Caco-2 (cell line): Measurements from ENCODE around the gene RAB11FIP2. TPM values are rescaled to one million over a fixed set of nuclear protein-coding genes. Genes with fewer than 3 reads are reported as not detected.
A peak's percentile ranks its signal among the peaks of the same experiment; 100 is the strongest.

Experiments used
- BruUV-seq: library from RNA; stranded (reverse); fragments of 400-500 nt; replicated peaks from 2 replicates; lab custom pipeline; 2021; lab: Mats Ljungman, UMichigan
- CTCF ChIA-PET: fragments of 300-600 bp; sonication (Branson Sonifier 250); formaldehyde crosslinking; loops from one replicate; lab custom pipeline; 2022; ENCODE audit warnings: antibody characterized with exemption; lab: Charles Lee
- POLR2A ChIA-PET: fragments of 300-600 bp; sonication (Branson Sonifier 250); formaldehyde crosslinking; loops from one replicate; lab custom pipeline; 2022; ENCODE audit warnings: antibody characterized with exemption; lab: Charles Lee
- DNase-seq, 2 experiments: peaks; one replicate each; pipeline versions ENCODE4 v3.0.0 to v3.0.0-alpha.2; 2020 to 2022
- H3K27me3 ChIP-seq: replicated peaks from 2 replicates; pipeline ENCODE4 v1.6.0; 2011; ENCODE audit warnings: low read length; ENCODE audit not compliant: control insufficient read depth, insufficient read depth
- H3K36me3 ChIP-seq: 2 replicates; pipeline ENCODE4 v1.5.1; 2011; ENCODE audit warnings: low read length; ENCODE audit not compliant: control insufficient read depth, insufficient read depth
- H3K4me1 ChIP-seq: fragments of 250-450 bp; sonication (Bioruptor Pico); 2 replicates; pipeline ENCODE4 v1.5.1; 2020; ENCODE audit warnings: mild to moderate bottlenecking
- H3K4me3 ChIP-seq: 2 replicates; pipeline ENCODE4 v1.5.1; 2011; ENCODE audit warnings: low read depth, mild to moderate bottlenecking, control low read depth, low read length
- H3K9me3 ChIP-seq: fragments of 250-450 bp; sonication (Bioruptor Pico); 2 replicates; pipeline ENCODE4 v1.5.1; 2020; ENCODE audit warnings: mild to moderate bottlenecking, moderate library complexity
- H3K27ac Mint-ChIP-seq: one replicate; pipeline ENCODE4 v1.8.0; 2022; ENCODE audit warnings: mixed read lengths; ENCODE audit not compliant: unreplicated experiment
- H3K27me3 Mint-ChIP-seq: one replicate; pipeline ENCODE4 v1.8.0; 2022; ENCODE audit warnings: mixed read lengths; ENCODE audit not compliant: insufficient read depth, unreplicated experiment
- H3K36me3 Mint-ChIP-seq: one replicate; pipeline ENCODE4 v1.8.0; 2022; ENCODE audit warnings: mild to moderate bottlenecking, mixed read lengths; ENCODE audit not compliant: insufficient read depth, unreplicated experiment
- H3K4me1 Mint-ChIP-seq: one replicate; pipeline ENCODE4 v1.8.0; 2022; ENCODE audit warnings: low read depth, mixed read lengths; ENCODE audit not compliant: unreplicated experiment
- H3K4me3 Mint-ChIP-seq: one replicate; pipeline ENCODE4 v1.8.0; 2022; ENCODE audit warnings: mild to moderate bottlenecking, moderate library complexity, mixed read lengths; ENCODE audit not compliant: unreplicated experiment
- H3K9me3 Mint-ChIP-seq: one replicate; pipeline ENCODE4 v1.8.0; 2022; ENCODE audit warnings: mixed read lengths; ENCODE audit not compliant: unreplicated experiment
- CTCF ChIP-seq, 2 experiments: fragments of 200-600 bp in 1 of 2; IDR thresholded peaks; 1 replicate in 1 of 2; 2 replicates in 1 of 2; pipeline versions ENCODE4 v1.5.1 to v1.8.0; 2011 to 2022; ENCODE audit warnings: antibody characterized with exemption in 1 of 2, control low read depth in 1 of 2, inconsistent platforms in 1 of 2, low read depth in 1 of 2, low read length in 1 of 2, mild to moderate bottlenecking in 1 of 2, moderate library complexity in 1 of 2; ENCODE audit not compliant: insufficient read depth in 1 of 2, severe bottlenecking in 1 of 2, unreplicated experiment in 1 of 2
- intact Hi-C: fragments of 100-400 bp; cut with micrococcal nuclease; formaldehyde crosslinking; loops from one replicate; pipeline ENCODE4 v1.10.0; 2022; ENCODE audit not compliant: unreplicated experiment
- total RNA-seq: library from RNA; stranded (reverse); gene quantifications from 2 replicates; pipeline ENCODE4 v1.2.3, GENCODE V29; 2022

The RAB11FIP2 gene
- total RNA-seq, 1 experiment from 2014 or later, result 25.7 TPM

- H3K27me3 Mint-ChIP-seq, result no peaks in the 10 kb centered on the region
- H3K27ac Mint-ChIP-seq, result no peak overlapping the region
- POLR2A ChIA-PET, result no interaction called here
- intact Hi-C loops, result no loop called here
- Histone ChIP-seq H3K9me3 (no peaks in the 10 kb centered on the region), H3K36me3 (no peaks in the 10 kb centered on the region), H3K27me3 (no peaks in the 10 kb centered on the region), H3K4me3 (no peak overlapping the region), H3K4me1 (no peaks in the 10 kb centered on the region)
- no peak for DNase-seq
- H3K36me3 Mint-ChIP-seq, result peaks cover 8% of the 10 kb centered on the region
- no TSS peak for BruUV-seq
- H3K9me3 Mint-ChIP-seq, result no peaks in the 10 kb centered on the region
- CTCF ChIA-PET, result no interaction called here
- no peak for TF ChIP-seq CTCF (IDR thresholded peaks at IDR 0.05; ENCODE audit: insufficient read depth in 1 of 2, low read depth in 1 of 2, low read length in 1 of 2, severe bottlenecking in 1 of 2, unreplicated experiment in 1 of 2)
- H3K4me3 Mint-ChIP-seq, result no peak overlapping the region
- H3K4me1 Mint-ChIP-seq, result no peaks in the 10 kb centered on the region
Observed at GRCh38 chr10:118007773-118008172, 39.0 kb downstream of the RAB11FIP2 start.

GRCh38 chr10:118003126-118003525 is 43.6 kb downstream of the RAB11FIP2 start:
- Mint-ChIP-seq H3K4me3 (no peak overlapping the region), H3K27ac (no peak overlapping the region), H3K36me3 (peaks cover 13% of the 10 kb centered on the region), H3K4me1 (no peaks in the 10 kb centered on the region), H3K27me3 (no peaks in the 10 kb centered on the region), H3K9me3 (no peaks in the 10 kb centered on the region)
- Histone ChIP-seq H3K9me3 (no peaks in the 10 kb centered on the region), H3K27me3 (no peaks in the 10 kb centered on the region), H3K36me3 (no peaks in the 10 kb centered on the region), H3K4me1 (no peaks in the 10 kb centered on the region), H3K4me3 (no peak overlapping the region)
- no peak for DNase-seq
- ChIA-PET POLR2A (no interaction called here), CTCF (no interaction called here)
- intact Hi-C loops, result no loop called here
- TF ChIP-seq CTCF (IDR thresholded peaks at IDR 0.05; ENCODE audit: insufficient read depth in 1 of 2, low read depth in 1 of 2, low read length in 1 of 2, severe bottlenecking in 1 of 2, unreplicated experiment in 1 of 2), result no peak
- BruUV-seq, result no TSS peak

- Histone ChIP-seq H3K9me3 (no peaks in the 10 kb centered on the region), H3K36me3 (no peaks in the 10 kb centered on the region), H3K4me3 (no peak overlapping the region), H3K4me1 (no peaks in the 10 kb centered on the region), H3K27me3 (no peaks in the 10 kb centered on the region)
- no peak for TF ChIP-seq CTCF (IDR thresholded peaks at IDR 0.05; ENCODE audit: insufficient read depth in 1 of 2, low read depth in 1 of 2, low read length in 1 of 2, severe bottlenecking in 1 of 2, unreplicated experiment in 1 of 2)
- Mint-ChIP-seq H3K27me3 (no peaks in the 10 kb centered on the region), H3K27ac (peak overlapping the region; percentile 68), H3K4me1 (no peaks in the 10 kb centered on the region), H3K4me3 (no peak overlapping the region), H3K9me3 (no peaks in the 10 kb centered on the region), H3K36me3 (peaks cover 13% of the 10 kb centered on the region)
- POLR2A ChIA-PET, result no interaction called here
- DNase-seq, result no peak
- CTCF ChIA-PET, result no interaction called here
- intact Hi-C loops, result no loop called here
- BruUV-seq, result no TSS peak
Observed at GRCh38 chr10:118002581-118002980, 44.2 kb downstream of the RAB11FIP2 start.
